H9 (cell line): ENCODE results near the gene PRICKLE1. TPM values are rescaled to one million over a fixed set of nuclear protein-coding genes. Genes with fewer than 3 reads are reported as not detected.

ENCODE experiments used
- DNase-seq: peaks from one replicate; pipeline ENCODE4 v3.0.0-alpha.2; 2017
- H2AFZ ChIP-seq: one replicate; pipeline ENCODE4 v1.6.1; 2013; ENCODE audit warnings: mild to moderate bottlenecking, low read length, control low read depth, moderate library complexity
- H2AK5ac ChIP-seq: 2 replicates; pipeline ENCODE4 v1.6.1; 2013; ENCODE audit warnings: low read length, control low read depth, mixed read lengths; ENCODE audit not compliant: insufficient read length
- H2BK120ac ChIP-seq: one replicate; pipeline ENCODE4 v1.6.1; 2013; ENCODE audit warnings: low read depth, mild to moderate bottlenecking, low read length, control low read depth, inconsistent platforms; ENCODE audit not compliant: poor library complexity, severe bottlenecking
- H2BK12ac ChIP-seq: 2 replicates; pipeline ENCODE4 v1.6.1; 2013; ENCODE audit warnings: low read length, control low read depth, mixed read lengths, low read depth; ENCODE audit not compliant: insufficient read length
- H2BK15ac ChIP-seq: 2 replicates; pipeline ENCODE4 v1.6.1; 2013; ENCODE audit warnings: low read depth, low read length, control low read depth
- H2BK20ac ChIP-seq: one replicate; pipeline ENCODE4 v1.6.1; 2013; ENCODE audit warnings: low read depth, mild to moderate bottlenecking, low read length, control low read depth, inconsistent platforms; ENCODE audit not compliant: poor library complexity, severe bottlenecking
- H2BK5ac ChIP-seq: 2 replicates; pipeline ENCODE4 v1.6.1; 2013; ENCODE audit warnings: low read length, control low read depth, mixed read lengths; ENCODE audit not compliant: insufficient read length
- H3K14ac ChIP-seq: 2 replicates; pipeline ENCODE4 v1.6.1; 2013; ENCODE audit warnings: low read length, control low read depth; ENCODE audit not compliant: insufficient read depth
- H3K18ac ChIP-seq: 2 replicates; pipeline ENCODE4 v1.6.1; 2013; ENCODE audit warnings: low read depth, mild to moderate bottlenecking, mixed read lengths, low read length, control low read depth; ENCODE audit not compliant: insufficient read length
- H3K23ac ChIP-seq: 2 replicates; pipeline ENCODE4 v1.6.1; 2013; ENCODE audit warnings: low read length, control low read depth, mixed read lengths, low read depth; ENCODE audit not compliant: insufficient read length
- H3K23me2 ChIP-seq: 2 replicates; pipeline ENCODE4 v1.6.1; 2013; ENCODE audit warnings: low read depth, mild to moderate bottlenecking, mixed read lengths, low read length, control low read depth; ENCODE audit not compliant: insufficient read length, poor library complexity, severe bottlenecking
- H3K27ac ChIP-seq: 2 replicates; pipeline ENCODE4 v1.5.1; 2013; ENCODE audit warnings: low read length, control low read depth, mixed read lengths, low read depth; ENCODE audit not compliant: insufficient read length
- H3K27me3 ChIP-seq: 2 replicates; pipeline ENCODE4 v1.6.1; 2013; ENCODE audit warnings: low read length, control low read depth, inconsistent platforms; ENCODE audit not compliant: insufficient read depth
- H3K4ac ChIP-seq: 2 replicates; pipeline ENCODE4 v1.6.1; 2013; ENCODE audit warnings: low read depth, mild to moderate bottlenecking, control low read depth, inconsistent platforms, low read length, moderate library complexity
- H3K4me1 ChIP-seq: 2 replicates; pipeline ENCODE4 v1.6.1; 2013; ENCODE audit warnings: low read length, control low read depth, inconsistent platforms; ENCODE audit not compliant: insufficient read depth
- H3K4me2 ChIP-seq: 2 replicates; pipeline ENCODE4 v1.6.1; 2013; ENCODE audit warnings: low read length, control low read depth, mixed read lengths; ENCODE audit not compliant: insufficient read length, insufficient read depth
- H3K56ac ChIP-seq: 2 replicates; pipeline ENCODE4 v1.6.1; 2013; ENCODE audit warnings: low read depth, mild to moderate bottlenecking, mixed read lengths, low read length, control low read depth; ENCODE audit not compliant: insufficient read length
- H3K79me1 ChIP-seq: 2 replicates; pipeline ENCODE4 v1.6.1; 2013; ENCODE audit warnings: low read depth, mild to moderate bottlenecking, moderate library complexity, low read length, control low read depth, inconsistent platforms; ENCODE audit not compliant: insufficient read depth, poor library complexity, severe bottlenecking
- H3K79me2 ChIP-seq: 2 replicates; pipeline ENCODE4 v1.6.1; 2013; ENCODE audit warnings: low read length, control low read depth, inconsistent platforms; ENCODE audit not compliant: insufficient read depth
- H3K9ac ChIP-seq: 2 replicates; pipeline ENCODE4 v1.6.1; 2013; ENCODE audit warnings: low read length, control low read depth, mixed read lengths; ENCODE audit not compliant: insufficient read length; ENCODE audit errors: extremely low read depth
- H3K9me3 ChIP-seq: one replicate; pipeline ENCODE4 v1.6.1; 2013; ENCODE audit warnings: low read depth, low read length, inconsistent platforms; ENCODE audit not compliant: control insufficient read depth
- H3T11ph ChIP-seq: one replicate; pipeline ENCODE4 v1.6.1; 2013; ENCODE audit warnings: mild to moderate bottlenecking, low read length, control low read depth, inconsistent platforms
- H4K20me1 ChIP-seq: one replicate; pipeline ENCODE4 v1.6.1; 2013; ENCODE audit not compliant: control insufficient read depth, insufficient read length, insufficient read depth
- H4K5ac ChIP-seq: 2 replicates; pipeline ENCODE4 v1.6.1; 2013; ENCODE audit warnings: low read depth, mild to moderate bottlenecking, mixed read lengths, low read length, control low read depth; ENCODE audit not compliant: insufficient read length
- H4K8ac ChIP-seq: replicated peaks from 2 replicates; pipeline ENCODE4 v1.6.1; 2013; ENCODE audit warnings: low read length, control low read depth, mixed read lengths, low read depth; ENCODE audit not compliant: insufficient read length
- H4K91ac ChIP-seq: 2 replicates; pipeline ENCODE4 v1.6.1; 2013; ENCODE audit warnings: low read depth, mild to moderate bottlenecking, moderate library complexity, mixed read lengths, low read length, control low read depth; ENCODE audit not compliant: insufficient read length
- H3K27ac Mint-ChIP-seq, 3 experiments: 2 replicates in 2 of 3; 3 replicates in 1 of 3; pipeline ENCODE4 v1.8.0; 2020 to 2021; ENCODE audit warnings: mixed read lengths in 3 of 3, mild to moderate bottlenecking in 1 of 3, moderate library complexity in 1 of 3
- H3K27me3 Mint-ChIP-seq: 2 replicates; pipeline ENCODE4 v1.8.0; 2021; ENCODE audit warnings: low read depth, mild to moderate bottlenecking, moderate library complexity, mixed read lengths
- H3K36me3 Mint-ChIP-seq, 3 experiments: 2 replicates in 2 of 3; 3 replicates in 1 of 3; pipeline ENCODE4 v1.8.0; 2020 to 2021; ENCODE audit warnings: low read depth in 3 of 3, mixed read lengths in 3 of 3; ENCODE audit not compliant: insufficient read depth in 1 of 3
- H3K4me1 Mint-ChIP-seq, 2 experiments: 2 replicates each; pipeline ENCODE4 v1.8.0; 2020; ENCODE audit warnings: mixed read lengths in 2 of 2
- H3K4me3 Mint-ChIP-seq, 2 experiments: 2 replicates in 1 of 2; 3 replicates in 1 of 2; pipeline ENCODE4 v1.8.0; 2020 to 2021; ENCODE audit warnings: mild to moderate bottlenecking in 2 of 2, mixed read lengths in 2 of 2, moderate library complexity in 1 of 2
- H3K9me3 Mint-ChIP-seq, 2 experiments: 2 replicates in 1 of 2; 3 replicates in 1 of 2; pipeline ENCODE4 v1.8.0; 2020; ENCODE audit warnings: mild to moderate bottlenecking in 2 of 2, mixed read lengths in 2 of 2, moderate library complexity in 1 of 2
- WGBS: extraction: QIAGEN DNeasy Blood & Tissue Kit; methylation state at CpG from one replicate; pipeline ENCODE4 v1.1.7; 2013; ENCODE audit warnings: missing lambda C conversion rate, low lambda C conversion rate, mixed read lengths; ENCODE audit not compliant: insufficient read length; ENCODE audit errors: extremely low coverage; 5-methylcytosine and 5-hydroxymethylcytosine counted together
- total RNA-seq: library from RNA; stranded (reverse); gene quantifications from 2 replicates; pipeline ENCODE4 v1.2.1, GENCODE V29; 2021
- TF ChIP-seq, protein P1 (sequence below): fragments of 200-600 bp; sonication (generic); conservative IDR thresholded peaks from 3 replicates; pipeline ENCODE4 v1.8.0; 2021; ENCODE audit warnings: antibody characterized with exemption, mild to moderate bottlenecking

Gene PRICKLE1
- total RNA-seq, 1 experiment from 2014 or later = 20.5 TPM

DNA sequence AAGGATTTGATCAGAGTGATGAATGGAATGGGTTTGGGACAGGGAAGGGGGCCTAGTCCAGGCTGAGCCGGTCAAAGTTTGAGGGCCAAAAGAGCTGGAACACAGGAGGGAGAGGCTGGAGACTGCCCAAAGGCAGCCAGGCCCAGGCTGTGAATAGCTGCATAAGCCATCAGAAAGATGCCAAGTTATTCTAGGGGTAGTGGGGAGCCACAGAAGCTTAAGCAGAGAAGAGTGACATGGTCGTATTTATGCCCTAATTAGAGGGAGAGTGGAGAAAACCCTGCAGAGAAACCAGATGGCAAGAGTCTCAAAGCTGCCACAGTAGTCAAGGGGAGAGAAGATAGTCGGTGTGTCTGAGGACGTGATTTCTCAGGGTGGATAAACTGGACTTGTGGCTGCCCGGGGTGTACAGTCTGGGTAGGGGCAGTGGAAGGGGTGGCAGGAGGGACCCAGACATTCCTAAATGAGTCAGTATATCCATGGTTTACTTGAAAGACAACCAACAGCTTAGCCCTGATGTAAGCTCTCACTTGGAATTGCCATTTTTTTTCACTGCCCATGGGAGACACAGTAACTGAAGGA, 99.2 kb downstream of the PRICKLE1 start:
- Histone ChIP-seq H4K91ac (no peak overlapping the region), H2BK120ac (no peak overlapping the region), H3K56ac (no peak overlapping the region), H3K9me3 (no peaks in the 10 kb centered on the region), H4K8ac (no peak overlapping the region), H3K23me2 (no peaks in the 10 kb centered on the region), H3T11ph (no peak overlapping the region), H3K9ac (no peak overlapping the region), H3K27me3 (peaks cover 12% of the 10 kb centered on the region; the same call in 1 of the 2 replicates), H2BK12ac (no peak overlapping the region), H3K4me2 (no peak overlapping the region), H3K27ac (no peak overlapping the region), H3K4ac (no peak overlapping the region), H2BK15ac (no peak overlapping the region), H3K4me1 (peaks cover 2% of the 10 kb centered on the region; the same call in 1 of the 2 replicates), H3K79me2 (no peaks in the 10 kb centered on the region), H2BK20ac (no peak overlapping the region), H4K5ac (no peak overlapping the region), H4K20me1 (no peaks in the 10 kb centered on the region), H3K18ac (no peak overlapping the region), H3K14ac (no peak overlapping the region), H3K23ac (no peak overlapping the region), H2BK5ac (no peak overlapping the region), H2AK5ac (no peak overlapping the region), H3K79me1 (no peaks in the 10 kb centered on the region), H2AFZ (no peak overlapping the region)
- Mint-ChIP-seq H3K27me3 (peaks cover 47% of the 10 kb centered on the region), H3K27ac (no peak overlapping the region), H3K36me3 (no peaks in the 10 kb centered on the region), H3K4me3 (no peak overlapping the region), H3K4me1 (peaks cover 28 to 36% of the 10 kb centered on the region in 2 experiments), H3K9me3 (no peaks in the 10 kb centered on the region)
- TF ChIP-seq, protein P1, sequence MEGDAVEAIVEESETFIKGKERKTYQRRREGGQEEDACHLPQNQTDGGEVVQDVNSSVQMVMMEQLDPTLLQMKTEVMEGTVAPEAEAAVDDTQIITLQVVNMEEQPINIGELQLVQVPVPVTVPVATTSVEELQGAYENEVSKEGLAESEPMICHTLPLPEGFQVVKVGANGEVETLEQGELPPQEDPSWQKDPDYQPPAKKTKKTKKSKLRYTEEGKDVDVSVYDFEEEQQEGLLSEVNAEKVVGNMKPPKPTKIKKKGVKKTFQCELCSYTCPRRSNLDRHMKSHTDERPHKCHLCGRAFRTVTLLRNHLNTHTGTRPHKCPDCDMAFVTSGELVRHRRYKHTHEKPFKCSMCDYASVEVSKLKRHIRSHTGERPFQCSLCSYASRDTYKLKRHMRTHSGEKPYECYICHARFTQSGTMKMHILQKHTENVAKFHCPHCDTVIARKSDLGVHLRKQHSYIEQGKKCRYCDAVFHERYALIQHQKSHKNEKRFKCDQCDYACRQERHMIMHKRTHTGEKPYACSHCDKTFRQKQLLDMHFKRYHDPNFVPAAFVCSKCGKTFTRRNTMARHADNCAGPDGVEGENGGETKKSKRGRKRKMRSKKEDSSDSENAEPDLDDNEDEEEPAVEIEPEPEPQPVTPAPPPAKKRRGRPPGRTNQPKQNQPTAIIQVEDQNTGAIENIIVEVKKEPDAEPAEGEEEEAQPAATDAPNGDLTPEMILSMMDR = no peak
- no peak for DNase-seq
- no CpG with 5 or more reads among the region's 5 CpGs for WGBS
